Parathyroid adenoma (tissue), 2 donors: ENCODE measurements around the gene GPR183.

ENCODE experiments used
- H2AFZ ChIP-seq: fragments of 300-600 bp; sonication (generic); one replicate; pipeline ENCODE4 v1.7.0; 2017; ENCODE audit warnings: antibody characterized with exemption, mild to moderate bottlenecking
- H3K27ac ChIP-seq: fragments of 300-600 bp; sonication (generic); one replicate; pipeline ENCODE4 v1.7.0; 2017
- H3K27me3 ChIP-seq: fragments of 300-600 bp; sonication (generic); one replicate; pipeline ENCODE4 v1.7.0; 2017; ENCODE audit warnings: low read length; ENCODE audit not compliant: control insufficient read depth, insufficient read depth
- H3K36me3 ChIP-seq: fragments of 300-600 bp; sonication (generic); one replicate; pipeline ENCODE4 v1.7.0; 2017; ENCODE audit warnings: low read length; ENCODE audit not compliant: control insufficient read depth, insufficient read depth
- H3K4me1 ChIP-seq: fragments of 300-600 bp; sonication (generic); one replicate; pipeline ENCODE4 v1.7.0; 2017; ENCODE audit warnings: control low read depth
- H3K4me2 ChIP-seq: fragments of 300-600 bp; sonication (generic); one replicate; pipeline ENCODE4 v1.7.0; 2017; ENCODE audit warnings: low read length
- H3K4me3 ChIP-seq: fragments of 300-600 bp; sonication (generic); one replicate; pipeline ENCODE4 v1.7.0; 2017; ENCODE audit warnings: low read depth, low read length
- H3K79me2 ChIP-seq: fragments of 300-600 bp; sonication (generic); one replicate; pipeline ENCODE4 v1.7.0; 2017; ENCODE audit warnings: control low read depth
- H3K9ac ChIP-seq: fragments of 300-600 bp; sonication (generic); one replicate; pipeline ENCODE4 v1.7.0; 2017; ENCODE audit warnings: mild to moderate bottlenecking
- H3K9me3 ChIP-seq: fragments of 300-600 bp; sonication (generic); one replicate; pipeline ENCODE4 v1.7.0; 2017; ENCODE audit warnings: low read length; ENCODE audit not compliant: control insufficient read depth
- TF ChIP-seq, protein P1 (sequence below): fragments of 300-600 bp; sonication (generic); IDR thresholded peaks from one replicate; pipeline ENCODE4 v1.7.0; 2017; ENCODE audit warnings: antibody characterized with exemption, mild to moderate bottlenecking
- donor health status: primary hyperparathyroidism.

GPR183 gene

DNA sequence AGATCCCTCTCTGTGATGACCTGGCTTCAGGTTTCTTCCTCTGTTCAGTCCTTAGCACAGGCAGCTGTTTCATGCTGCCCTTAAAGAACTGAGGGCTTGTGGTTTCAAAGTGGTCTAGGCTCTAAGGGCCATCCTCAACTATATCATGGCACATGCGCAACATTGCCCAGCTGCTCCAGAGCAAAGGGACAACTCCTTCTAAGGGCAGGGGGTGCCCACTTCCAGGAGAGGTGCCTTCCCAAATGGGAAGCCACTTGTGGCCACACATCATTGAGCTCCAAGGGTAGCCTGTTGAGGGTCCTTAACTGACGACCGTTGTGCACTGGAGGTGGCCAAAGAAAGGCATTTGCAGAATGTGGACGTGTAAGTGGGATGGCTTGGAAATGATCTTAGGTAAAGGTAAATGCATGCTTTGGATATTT lies 7.3 kb downstream of the GPR183 start:
- H3K9ac ChIP-seq: no peak overlapping the region
- H3K4me3 ChIP-seq: no peak overlapping the region
- TF ChIP-seq, protein P1, sequence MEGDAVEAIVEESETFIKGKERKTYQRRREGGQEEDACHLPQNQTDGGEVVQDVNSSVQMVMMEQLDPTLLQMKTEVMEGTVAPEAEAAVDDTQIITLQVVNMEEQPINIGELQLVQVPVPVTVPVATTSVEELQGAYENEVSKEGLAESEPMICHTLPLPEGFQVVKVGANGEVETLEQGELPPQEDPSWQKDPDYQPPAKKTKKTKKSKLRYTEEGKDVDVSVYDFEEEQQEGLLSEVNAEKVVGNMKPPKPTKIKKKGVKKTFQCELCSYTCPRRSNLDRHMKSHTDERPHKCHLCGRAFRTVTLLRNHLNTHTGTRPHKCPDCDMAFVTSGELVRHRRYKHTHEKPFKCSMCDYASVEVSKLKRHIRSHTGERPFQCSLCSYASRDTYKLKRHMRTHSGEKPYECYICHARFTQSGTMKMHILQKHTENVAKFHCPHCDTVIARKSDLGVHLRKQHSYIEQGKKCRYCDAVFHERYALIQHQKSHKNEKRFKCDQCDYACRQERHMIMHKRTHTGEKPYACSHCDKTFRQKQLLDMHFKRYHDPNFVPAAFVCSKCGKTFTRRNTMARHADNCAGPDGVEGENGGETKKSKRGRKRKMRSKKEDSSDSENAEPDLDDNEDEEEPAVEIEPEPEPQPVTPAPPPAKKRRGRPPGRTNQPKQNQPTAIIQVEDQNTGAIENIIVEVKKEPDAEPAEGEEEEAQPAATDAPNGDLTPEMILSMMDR: no peak
- no peaks in the 10 kb centered on the region for H3K36me3 ChIP-seq
- H3K79me2 ChIP-seq: no peaks in the 10 kb centered on the region
- no peak overlapping the region for H3K27ac ChIP-seq
- no peak overlapping the region for H2AFZ ChIP-seq
- H3K4me2 ChIP-seq: no peak overlapping the region
- H3K9me3 ChIP-seq: no peaks in the 10 kb centered on the region
- H3K4me1 ChIP-seq: no peaks in the 10 kb centered on the region
- no peaks in the 10 kb centered on the region for H3K27me3 ChIP-seq

DNA sequence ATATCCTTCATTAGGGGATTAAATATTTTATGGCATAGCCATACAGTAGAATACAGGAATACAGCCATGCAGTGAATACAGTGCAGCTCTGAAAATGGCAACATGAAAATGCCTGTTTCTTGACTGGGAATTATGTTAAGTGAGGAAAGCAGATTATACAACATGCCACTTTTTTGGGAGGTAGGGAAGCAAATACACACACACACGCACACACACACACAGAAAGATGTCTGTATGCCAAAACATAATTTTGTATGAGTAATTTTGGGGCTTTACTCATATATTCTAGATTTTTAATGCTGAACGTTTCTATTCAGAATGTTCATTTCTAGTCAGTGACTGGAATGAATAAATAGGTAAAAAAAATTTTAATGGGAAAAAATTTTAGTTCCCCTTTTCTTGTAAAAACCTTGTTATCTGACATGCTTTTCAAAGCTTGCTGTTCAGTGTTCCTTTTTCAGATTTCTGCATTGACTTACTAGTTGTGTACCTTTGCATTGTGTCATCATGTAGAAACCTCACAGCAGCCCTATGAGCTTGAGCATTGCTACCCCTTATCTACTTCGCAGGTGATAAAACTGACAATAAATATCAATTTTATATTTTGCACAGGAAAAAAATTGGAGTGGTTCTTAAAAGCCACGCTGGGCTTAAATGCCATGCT lies 7.8 kb downstream of the GPR183 start:
- no peaks in the 10 kb centered on the region for H3K79me2 ChIP-seq
- no peak overlapping the region for H2AFZ ChIP-seq
- no peaks in the 10 kb centered on the region for H3K4me1 ChIP-seq
- no peak overlapping the region for H3K4me2 ChIP-seq
- no peaks in the 10 kb centered on the region for H3K36me3 ChIP-seq
- H3K9ac ChIP-seq: no peak overlapping the region
- H3K9me3 ChIP-seq: no peaks in the 10 kb centered on the region
- H3K27me3 ChIP-seq: no peaks in the 10 kb centered on the region
- TF ChIP-seq, protein P1: no peak
- H3K4me3 ChIP-seq: no peak overlapping the region
- no peak overlapping the region for H3K27ac ChIP-seq

DNA sequence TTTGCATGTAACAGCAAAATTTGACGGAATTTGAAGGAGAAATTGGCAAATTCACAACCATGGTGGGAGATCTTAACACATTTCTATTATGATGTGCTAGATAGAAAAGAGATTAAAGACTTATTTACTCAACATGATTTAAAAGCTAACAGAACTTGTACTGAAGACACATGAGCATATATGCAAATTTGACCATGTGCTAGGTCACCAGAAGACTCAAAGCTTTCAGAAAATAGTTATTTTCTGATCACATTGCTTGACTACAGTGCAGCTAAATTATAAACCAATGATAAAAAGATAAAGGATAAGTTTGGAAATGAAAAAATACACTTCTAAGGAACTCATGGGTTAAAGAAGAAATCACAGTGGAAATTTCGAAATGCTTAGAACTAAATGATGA lies 9.1 kb downstream of the GPR183 start:
- Histone ChIP-seq H3K9ac (no peak overlapping the region), H3K79me2 (no peaks in the 10 kb centered on the region), H3K4me3 (no peak overlapping the region), H3K27me3 (no peaks in the 10 kb centered on the region), H3K9me3 (no peaks in the 10 kb centered on the region), H3K4me2 (no peak overlapping the region), H2AFZ (no peak overlapping the region), H3K4me1 (no peaks in the 10 kb centered on the region), H3K27ac (no peak overlapping the region), H3K36me3 (no peaks in the 10 kb centered on the region)
- TF ChIP-seq, protein P1: no peak

DNA sequence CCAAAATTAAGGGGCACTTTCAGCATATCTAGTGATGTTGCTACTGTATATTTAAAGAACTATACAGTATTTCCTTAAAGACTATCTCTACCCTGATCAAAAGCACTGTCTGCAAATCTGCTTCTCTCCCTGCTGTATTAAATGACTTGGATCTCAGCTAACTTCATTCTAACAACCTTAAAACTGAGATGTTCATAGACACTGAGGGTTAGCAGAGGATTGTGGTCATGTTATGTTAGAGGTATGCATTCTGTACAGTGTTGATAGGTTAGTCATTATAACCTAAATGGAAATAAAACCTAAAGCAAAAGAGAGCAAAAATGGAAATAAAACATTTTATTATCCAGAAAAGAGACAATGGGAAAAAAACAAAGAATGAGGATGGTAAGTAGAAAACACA lies 9.9 kb downstream of the GPR183 start:
- Histone ChIP-seq H3K27ac (no peak overlapping the region), H3K36me3 (no peaks in the 10 kb centered on the region), H3K9ac (no peak overlapping the region), H3K4me2 (no peak overlapping the region), H3K4me1 (no peaks in the 10 kb centered on the region), H3K79me2 (no peaks in the 10 kb centered on the region), H3K4me3 (no peak overlapping the region), H3K27me3 (no peaks in the 10 kb centered on the region), H3K9me3 (no peaks in the 10 kb centered on the region), H2AFZ (no peak overlapping the region)
- TF ChIP-seq, protein P1: no peak

DNA sequence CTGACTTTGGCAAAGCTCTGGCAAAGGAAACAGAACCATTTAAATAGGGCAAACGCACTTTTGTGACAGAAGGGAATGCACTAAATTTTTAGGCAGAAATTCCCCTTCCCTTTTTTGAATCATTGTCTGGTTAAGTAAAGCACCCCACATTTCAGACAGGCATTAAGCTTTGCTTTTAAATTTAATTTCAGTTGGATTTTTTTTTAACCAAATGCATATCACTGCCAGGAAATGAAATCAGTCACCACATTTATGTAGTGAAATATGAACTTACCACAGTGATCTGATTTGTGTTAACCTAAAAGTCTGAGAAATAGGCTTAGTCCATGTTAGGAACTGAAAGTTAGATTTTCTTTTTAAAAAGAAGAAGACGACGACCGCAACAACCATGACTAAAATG lies 10.8 kb downstream of the GPR183 start:
- no peak overlapping the region for H3K27ac ChIP-seq

More for the DNA sequence above, 10.8 kb downstream of the GPR183 start:
- H3K36me3 ChIP-seq: no peaks in the 10 kb centered on the region
- H3K4me3 ChIP-seq: no peak overlapping the region
- TF ChIP-seq, protein P1: no peak
- H3K27me3 ChIP-seq: no peaks in the 10 kb centered on the region
- H3K9me3 ChIP-seq: no peaks in the 10 kb centered on the region
- H2AFZ ChIP-seq: no peak overlapping the region
- no peaks in the 10 kb centered on the region for H3K4me1 ChIP-seq
- no peak overlapping the region for H3K9ac ChIP-seq
- no peaks in the 10 kb centered on the region for H3K79me2 ChIP-seq
- no peak overlapping the region for H3K4me2 ChIP-seq
